ENCODE measurements around the gene MEGF11. TPM values are rescaled to one million over a fixed set of nuclear protein-coding genes. Genes with fewer than 3 reads are reported as not detected.

Gene MEGF11
- total RNA-seq, 4 donors from 2014 or later: 0.76 TPM; not detected in 3

DNA sequence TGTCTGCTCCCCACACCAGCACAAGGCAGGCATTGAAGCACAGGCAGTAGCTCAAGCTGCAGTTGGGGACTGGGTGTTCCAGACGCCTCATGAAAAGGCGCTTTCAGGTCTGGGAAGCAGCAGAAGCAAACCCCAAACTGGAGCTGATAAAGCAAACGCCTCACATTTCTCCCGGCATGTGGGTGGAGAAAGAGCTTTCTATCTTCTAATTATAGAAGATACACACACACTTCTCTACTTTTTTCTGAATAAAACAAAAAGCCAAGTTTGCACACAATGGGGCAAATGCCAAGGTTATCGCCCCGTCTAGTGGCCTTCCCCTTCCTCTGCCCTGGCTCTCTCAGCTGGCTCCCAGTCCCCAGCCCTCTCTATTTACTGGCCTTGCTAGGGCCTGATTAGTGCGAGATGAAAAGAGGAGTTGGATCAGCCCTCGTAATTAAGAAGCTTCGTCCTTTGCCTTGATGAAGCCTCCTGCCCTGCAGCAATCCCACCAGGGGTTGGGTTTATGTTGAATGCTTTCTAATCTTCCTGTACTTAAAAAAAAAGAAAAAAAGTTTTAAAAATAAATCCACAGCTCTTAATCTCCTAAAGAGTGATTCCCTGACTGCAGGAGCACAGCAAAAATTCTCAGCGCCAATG, 120.2 kb downstream of the MEGF11 start:
- H3K36me3 ChIP-seq: no peaks in the 10 kb centered on the region
- intact Hi-C loops (cut with DNase I; ENCODE audit: low total_unique reads): no loop called here

GRCh38 chr15:66132251-66132816, 121.2 kb downstream of the MEGF11 start:
- intact Hi-C loops (cut with DNase I; ENCODE audit: low total_unique reads): no loop called here
- TF ChIP-seq, protein P1, sequence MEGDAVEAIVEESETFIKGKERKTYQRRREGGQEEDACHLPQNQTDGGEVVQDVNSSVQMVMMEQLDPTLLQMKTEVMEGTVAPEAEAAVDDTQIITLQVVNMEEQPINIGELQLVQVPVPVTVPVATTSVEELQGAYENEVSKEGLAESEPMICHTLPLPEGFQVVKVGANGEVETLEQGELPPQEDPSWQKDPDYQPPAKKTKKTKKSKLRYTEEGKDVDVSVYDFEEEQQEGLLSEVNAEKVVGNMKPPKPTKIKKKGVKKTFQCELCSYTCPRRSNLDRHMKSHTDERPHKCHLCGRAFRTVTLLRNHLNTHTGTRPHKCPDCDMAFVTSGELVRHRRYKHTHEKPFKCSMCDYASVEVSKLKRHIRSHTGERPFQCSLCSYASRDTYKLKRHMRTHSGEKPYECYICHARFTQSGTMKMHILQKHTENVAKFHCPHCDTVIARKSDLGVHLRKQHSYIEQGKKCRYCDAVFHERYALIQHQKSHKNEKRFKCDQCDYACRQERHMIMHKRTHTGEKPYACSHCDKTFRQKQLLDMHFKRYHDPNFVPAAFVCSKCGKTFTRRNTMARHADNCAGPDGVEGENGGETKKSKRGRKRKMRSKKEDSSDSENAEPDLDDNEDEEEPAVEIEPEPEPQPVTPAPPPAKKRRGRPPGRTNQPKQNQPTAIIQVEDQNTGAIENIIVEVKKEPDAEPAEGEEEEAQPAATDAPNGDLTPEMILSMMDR (IDR thresholded peaks at IDR 0.05): no peak
- TF ChIP-seq POLR2A (IDR thresholded peaks at IDR 0.05): no peak
- Histone ChIP-seq H3K9me3 (no peaks in the 10 kb centered on the region), H3K4me3 (no peak overlapping the region), H3K36me3 (no peaks in the 10 kb centered on the region), H3K27me3 (no peaks in the 10 kb centered on the region), H3K27ac (no peak overlapping the region), H3K4me1 (no peaks in the 10 kb centered on the region)
- DNase-seq: no peak

More for the DNA sequence above, 120.2 kb downstream of the MEGF11 start:
- TF ChIP-seq, protein P1 (IDR thresholded peaks at IDR 0.05): no peak
- TF ChIP-seq POLR2A (IDR thresholded peaks at IDR 0.05): no peak
- Histone ChIP-seq H3K27me3 (no peaks in the 10 kb centered on the region), H3K9me3 (no peaks in the 10 kb centered on the region), H3K27ac (no peak overlapping the region), H3K4me3 (no peak overlapping the region), H3K4me1 (no peaks in the 10 kb centered on the region)
- DNase-seq: no peak

DNA sequence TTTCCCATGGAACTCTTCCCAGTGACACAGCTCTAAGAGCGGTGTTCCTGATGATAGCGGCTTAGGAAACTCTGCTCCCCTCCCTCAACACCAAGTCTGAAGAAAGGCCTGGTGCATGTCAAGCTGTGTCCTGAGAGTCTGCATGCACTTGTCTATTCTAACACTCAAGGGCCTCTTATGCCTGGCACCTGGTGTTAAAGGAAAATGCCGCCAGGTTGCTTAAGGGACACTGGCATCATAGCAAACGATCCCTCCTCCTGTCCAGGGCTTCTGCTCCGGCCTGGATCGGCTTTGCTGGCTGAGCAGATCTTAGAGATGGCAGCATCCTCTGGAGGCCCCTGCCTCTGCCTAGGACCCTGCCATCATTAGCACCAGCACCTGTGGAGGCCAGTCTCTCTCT, 121.7 kb downstream of the MEGF11 start:
- intact Hi-C loops (cut with DNase I; ENCODE audit: low total_unique reads): no loop called here
- DNase-seq: no peak
- H3K27me3 ChIP-seq: no peaks in the 10 kb centered on the region

GRCh38 chr15:66131200-66131599, 122.3 kb downstream of the MEGF11 start:
- intact Hi-C loops (cut with DNase I; ENCODE audit: low total_unique reads): no loop called here
- TF ChIP-seq, protein P1 (IDR thresholded peaks at IDR 0.05): no peak
- TF ChIP-seq POLR2A (IDR thresholded peaks at IDR 0.05): no peak

More for the DNA sequence above, 121.7 kb downstream of the MEGF11 start:
- Histone ChIP-seq H3K4me3 (no peak overlapping the region), H3K9me3 (no peaks in the 10 kb centered on the region), H3K27ac (no peak overlapping the region), H3K4me1 (no peaks in the 10 kb centered on the region), H3K36me3 (no peaks in the 10 kb centered on the region)
- TF ChIP-seq POLR2A (IDR thresholded peaks at IDR 0.05): no peak
- TF ChIP-seq, protein P1 (IDR thresholded peaks at IDR 0.05): no peak

GRCh38 chr15:66130496-66131034, 123.0 kb downstream of the MEGF11 start:
- no peak for TF ChIP-seq POLR2A (IDR thresholded peaks at IDR 0.05)
- TF ChIP-seq, protein P1 (IDR thresholded peaks at IDR 0.05): no peak
- Histone ChIP-seq H3K27ac (no peak overlapping the region), H3K36me3 (no peaks in the 10 kb centered on the region), H3K4me1 (no peaks in the 10 kb centered on the region), H3K9me3 (no peaks in the 10 kb centered on the region), H3K4me3 (no peak overlapping the region), H3K27me3 (no peaks in the 10 kb centered on the region)
- no peak for DNase-seq
- intact Hi-C loops (cut with DNase I; ENCODE audit: low total_unique reads): no loop called here

More at GRCh38 chr15:66131200-66131599, 122.3 kb downstream of the MEGF11 start:
- DNase-seq: no peak
- Histone ChIP-seq H3K27me3 (no peaks in the 10 kb centered on the region), H3K27ac (no peak overlapping the region), H3K36me3 (no peaks in the 10 kb centered on the region), H3K4me1 (no peaks in the 10 kb centered on the region), H3K9me3 (no peaks in the 10 kb centered on the region), H3K4me3 (no peak overlapping the region)

Measured in uterus (tissue), 4 donors.